SHP77 (cell line): ENCODE data around the gene LRRN2.

Experiments
- DNase-seq, 2 experiments: peaks; one replicate each; lab custom pipeline; 2025; lab: John Stamatoyannopoulos, UW

Gene LRRN2

DNA sequence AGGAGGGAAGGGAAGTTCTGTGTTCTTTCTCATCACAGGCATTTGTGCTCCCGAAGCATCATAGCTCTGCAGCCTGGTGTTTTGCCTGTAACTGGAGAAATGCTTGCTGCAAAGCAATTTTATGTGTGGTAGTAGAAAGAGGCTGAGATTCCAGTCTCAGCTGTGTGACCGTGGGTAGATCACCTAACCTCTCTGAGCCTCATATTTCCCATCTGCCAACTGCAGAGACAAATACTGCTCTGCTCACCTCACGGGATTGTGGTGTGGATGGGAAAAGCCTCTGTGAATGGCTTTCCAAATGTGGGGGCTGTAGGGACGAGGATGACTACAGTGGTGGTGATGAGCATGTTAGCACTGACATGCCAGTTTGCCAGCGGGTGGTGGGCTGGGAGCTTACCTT is 85.3 kb downstream of the LRRN2 start:
- DNase-seq, result no peak

DNA sequence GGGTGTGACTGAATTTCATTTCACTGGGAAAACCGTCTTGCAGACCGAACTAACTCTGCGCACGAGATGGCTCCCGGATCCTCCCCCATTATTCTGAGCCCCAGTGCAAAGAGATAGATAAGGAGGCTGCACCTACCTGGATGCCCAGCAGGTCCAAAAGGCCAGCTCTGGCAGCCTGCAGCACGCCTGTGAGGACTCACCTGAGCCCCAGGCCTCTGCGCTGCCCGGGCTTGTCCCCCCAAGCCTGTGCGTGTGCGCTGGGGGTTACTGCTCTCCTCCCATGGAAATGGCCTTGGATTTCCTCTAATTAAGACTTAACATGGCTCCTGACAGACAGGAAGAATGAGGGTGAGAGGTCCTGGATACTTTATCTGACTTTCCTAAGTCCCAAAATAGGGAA is 85.9 kb downstream of the LRRN2 start:
- no peak for DNase-seq

DNA sequence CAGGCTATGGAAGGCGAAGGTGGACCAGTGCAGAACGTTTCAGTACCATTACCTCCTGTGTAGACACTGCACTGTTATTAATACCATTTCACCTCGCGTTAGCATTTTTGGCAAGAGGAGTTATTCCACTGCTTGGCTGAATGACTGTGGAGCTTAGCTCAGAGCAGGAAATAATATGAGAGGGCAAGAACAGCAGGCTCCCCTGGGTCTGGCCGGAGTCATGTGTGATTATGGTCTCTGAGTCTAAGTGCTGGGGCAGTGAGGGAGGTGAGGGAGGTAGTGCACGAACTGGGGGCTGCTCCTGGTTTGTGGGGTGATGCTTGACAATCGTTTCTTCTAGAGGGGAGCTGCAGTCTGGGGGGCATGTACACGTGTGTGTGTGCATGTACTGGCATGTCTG is 86.4 kb downstream of the LRRN2 start:
- DNase-seq, result no peak

DNA sequence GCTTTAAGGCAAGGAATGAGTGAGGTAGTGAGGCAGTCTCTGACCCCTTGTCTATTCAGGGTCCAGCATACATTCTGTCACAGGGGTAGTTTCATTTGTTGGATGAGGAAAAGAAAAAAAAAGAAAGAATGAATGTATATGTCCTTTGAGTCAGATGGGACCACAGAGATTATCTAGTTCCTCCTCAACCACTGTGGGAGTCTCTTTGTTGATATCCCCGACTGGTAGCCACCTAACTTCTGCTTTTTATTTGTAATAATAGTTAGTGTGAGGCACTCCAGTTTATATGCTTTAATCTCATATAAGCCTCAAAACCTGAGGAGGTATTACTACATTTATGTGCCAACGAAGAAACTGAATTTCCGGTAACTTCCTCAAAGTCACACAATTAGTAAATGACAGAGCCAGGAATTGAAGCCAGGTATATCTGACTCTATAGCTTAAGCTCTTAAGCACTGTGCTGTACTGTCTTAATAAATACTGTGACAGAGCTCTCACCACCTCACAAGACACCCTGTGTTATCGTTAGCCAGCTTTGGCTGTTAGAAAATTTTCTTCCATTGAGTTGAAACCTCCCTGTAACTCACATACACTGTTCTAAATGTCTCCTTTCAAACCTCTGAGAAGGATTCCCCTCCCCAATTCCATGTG is 87.1 kb downstream of the LRRN2 start:
- no peak for DNase-seq

DNA sequence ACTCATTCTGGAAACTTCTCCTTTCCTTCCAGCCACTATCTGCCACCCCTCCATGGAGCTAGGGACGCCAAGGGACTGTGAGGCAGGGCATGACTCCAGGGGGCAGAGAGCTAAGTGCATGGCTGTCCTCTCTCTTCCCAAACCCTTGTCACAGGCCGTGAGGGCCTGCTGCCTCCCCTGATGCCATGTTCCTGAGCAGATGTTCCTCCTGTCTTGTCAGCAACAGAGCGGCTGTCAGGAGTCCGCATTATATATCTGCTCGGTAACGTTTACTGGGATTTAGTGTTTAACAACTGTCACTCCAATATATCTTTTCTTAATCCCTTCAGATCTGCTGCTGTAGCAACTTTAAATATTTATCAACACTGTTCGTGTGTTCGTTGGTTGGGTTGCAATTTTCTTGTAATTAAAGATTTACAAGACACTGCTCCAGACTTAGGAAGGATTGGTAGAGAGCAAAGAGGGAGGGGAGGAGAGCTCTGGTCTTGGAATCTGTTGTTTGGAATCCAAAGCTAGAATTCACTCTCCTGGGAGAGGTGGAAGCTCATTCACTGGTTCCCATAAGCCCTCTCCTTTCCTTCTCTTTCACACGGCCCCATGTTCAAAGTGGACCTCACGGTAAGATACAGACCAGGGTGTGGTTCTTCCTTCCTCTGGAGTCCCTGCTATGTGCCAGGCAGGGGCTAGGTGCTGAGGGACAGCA is 93.1 kb downstream of the LRRN2 start:
- no peak for DNase-seq

DNA sequence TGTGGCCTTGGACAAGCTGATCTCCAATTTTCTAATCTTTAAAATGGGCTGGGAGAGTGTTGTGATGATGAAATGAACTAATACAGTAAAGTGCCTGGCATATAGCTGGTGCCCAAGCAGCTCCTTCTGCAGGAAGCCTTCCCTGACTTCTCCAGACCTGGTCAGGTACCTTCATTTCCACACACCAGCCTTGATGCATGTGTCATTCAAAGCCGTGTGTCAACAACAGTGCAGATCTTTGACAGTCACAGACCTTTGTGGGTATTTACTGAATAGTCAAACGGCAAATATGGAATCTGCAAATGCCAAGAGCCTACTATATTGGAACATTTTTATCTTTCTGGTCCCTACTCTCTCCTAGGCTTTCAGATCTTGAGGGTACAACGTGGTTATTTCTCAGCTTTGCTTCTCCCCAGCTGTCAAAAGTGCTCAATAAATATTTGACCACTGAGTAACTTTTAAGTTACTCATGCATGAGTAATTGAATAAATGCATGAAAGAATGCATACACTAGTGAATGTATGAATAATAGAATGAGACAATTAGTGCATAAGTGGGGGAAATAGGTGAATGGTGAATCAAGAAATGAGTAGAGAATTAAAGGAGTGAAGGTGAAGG is 94.0 kb downstream of the LRRN2 start:
- no peak for DNase-seq

DNA sequence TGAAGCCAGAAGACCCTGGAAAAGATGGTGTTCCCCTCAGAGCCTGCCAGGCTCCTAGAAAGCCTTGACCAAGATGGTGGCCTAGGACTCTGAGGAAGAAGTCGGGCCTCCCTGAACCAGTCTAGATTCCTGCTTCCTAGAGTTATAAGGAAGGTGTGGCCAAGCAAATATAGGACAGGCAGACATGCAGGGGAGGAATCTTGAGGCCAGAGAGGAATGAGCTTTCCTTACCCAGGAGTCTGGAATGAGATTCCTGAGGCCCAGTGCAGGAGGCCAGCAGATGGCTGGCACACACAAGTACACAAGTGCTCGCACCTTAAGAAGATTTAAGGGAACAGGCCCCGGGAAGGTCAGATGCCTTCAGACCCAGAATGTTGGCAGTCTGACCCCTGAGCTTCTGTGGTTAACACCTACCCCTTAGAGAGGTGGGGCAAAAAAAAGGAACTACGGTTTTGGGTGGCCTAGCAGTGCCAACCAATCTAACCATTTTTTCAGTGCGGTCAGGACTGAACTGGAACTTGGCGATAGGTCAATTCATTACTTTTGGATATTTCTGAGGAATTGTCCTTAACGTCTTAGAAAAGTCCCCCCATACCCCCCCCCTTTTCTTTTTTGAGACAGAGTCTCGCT is 96.0 kb downstream of the LRRN2 start:
- no peak for DNase-seq

DNA sequence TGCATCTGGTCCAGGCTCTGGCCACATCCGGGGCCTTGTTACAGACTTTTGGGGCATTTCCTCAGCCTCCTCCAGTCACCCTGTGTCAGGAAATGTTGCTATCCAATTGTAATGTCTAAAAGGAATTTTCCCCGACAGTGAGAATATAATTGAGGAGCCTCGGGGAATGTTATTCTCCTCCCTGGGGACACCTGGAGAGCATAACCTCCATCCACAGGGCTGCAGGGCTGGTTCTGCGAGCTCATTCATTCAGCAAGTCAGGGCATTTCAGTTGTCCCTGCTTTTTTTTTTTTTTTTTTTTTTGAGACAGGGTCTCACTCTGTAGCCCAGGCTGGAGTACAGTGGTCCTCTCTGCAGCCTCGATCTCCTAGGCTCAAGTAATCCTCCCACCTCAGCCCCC is 96.7 kb downstream of the LRRN2 start:
- no peak for DNase-seq

DNA sequence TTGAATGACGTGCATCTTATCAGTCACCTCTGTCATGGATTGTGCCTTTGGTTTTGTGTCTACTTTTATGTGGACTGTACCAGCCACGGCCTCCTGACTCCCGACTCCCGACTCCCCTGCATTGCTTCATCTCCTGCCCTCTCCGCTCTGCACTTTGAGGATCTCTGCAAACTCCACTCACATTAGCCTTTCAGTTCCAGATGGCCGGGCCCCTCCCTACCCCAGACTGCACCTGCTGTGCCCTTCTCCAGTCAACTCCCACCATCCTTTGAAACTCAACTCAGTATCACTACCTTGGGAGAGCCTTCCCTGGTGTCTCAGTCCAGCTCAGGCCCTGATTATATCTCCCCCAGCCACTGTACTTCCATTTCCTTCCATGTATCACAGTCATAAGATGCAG is 97.9 kb downstream of the LRRN2 start:
- DNase-seq, result no peak

DNA sequence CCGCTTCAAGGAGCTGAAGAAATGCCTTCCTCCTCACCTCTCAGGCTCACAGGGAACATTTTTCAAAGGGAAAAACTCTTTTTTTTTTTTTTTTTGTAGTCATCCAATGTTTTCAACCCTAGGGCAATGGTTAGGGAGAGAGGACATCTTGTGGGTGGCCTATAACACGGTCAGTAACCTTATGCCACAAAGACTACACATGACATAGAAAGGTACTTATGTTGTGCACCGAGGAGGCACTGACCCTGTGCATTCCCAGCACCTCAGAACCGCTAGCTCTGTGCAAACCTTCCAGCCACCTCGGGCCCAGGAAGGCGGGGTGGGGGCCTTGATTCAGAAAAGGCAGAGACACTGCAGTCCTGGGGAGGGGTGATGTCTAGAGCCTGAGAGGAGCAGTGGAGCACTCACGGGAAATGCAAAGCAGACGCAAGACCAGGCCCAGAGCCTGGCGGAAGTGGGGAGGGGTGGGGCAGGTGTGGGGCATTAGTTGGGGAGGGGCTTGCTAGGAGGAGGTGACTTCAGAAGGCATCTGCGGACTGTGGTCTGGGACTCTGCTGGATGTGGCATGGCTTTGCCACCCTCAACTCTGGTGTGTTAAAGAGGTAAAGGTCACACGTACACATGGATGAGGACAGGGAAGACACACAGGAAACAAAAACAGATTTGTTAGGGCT is 100.7 kb downstream of the LRRN2 start:
- DNase-seq, result peak; percentile 41 to 72

DNA sequence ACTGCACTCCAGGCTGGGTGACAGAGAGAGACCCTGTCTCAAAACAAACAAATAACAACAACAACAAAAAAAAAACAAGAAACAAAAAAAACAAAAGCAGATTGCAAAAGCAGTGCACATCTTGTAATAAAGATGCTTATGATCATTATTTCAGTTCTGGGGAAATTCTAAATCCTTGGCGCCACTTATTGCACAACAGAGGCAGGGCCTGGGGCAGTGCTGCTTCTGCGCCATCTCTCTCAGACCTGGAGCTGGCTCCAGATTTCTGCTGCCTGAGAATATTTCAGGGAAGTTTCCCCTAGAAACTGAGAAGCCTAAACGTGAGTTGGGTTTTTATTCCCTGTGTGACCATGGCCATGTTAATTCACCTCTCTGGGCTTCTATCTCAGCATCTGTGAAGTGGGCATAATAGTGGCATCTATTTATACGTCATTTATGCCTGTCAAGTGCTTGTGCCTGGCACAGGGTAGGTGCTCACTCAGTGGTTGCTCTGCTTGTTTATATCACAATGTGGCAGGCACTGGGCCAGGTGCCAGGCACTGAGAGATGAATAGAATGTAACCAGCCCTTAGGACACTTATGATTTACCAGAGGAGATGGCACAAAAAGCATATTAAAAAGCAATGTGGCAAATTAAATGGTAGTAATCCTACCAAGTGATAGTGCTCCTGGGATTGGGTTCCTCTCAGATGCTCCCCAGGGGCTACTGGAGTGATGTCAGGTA is 101.5 kb downstream of the LRRN2 start:
- DNase-seq, result peak; percentile 38 to 60

DNA sequence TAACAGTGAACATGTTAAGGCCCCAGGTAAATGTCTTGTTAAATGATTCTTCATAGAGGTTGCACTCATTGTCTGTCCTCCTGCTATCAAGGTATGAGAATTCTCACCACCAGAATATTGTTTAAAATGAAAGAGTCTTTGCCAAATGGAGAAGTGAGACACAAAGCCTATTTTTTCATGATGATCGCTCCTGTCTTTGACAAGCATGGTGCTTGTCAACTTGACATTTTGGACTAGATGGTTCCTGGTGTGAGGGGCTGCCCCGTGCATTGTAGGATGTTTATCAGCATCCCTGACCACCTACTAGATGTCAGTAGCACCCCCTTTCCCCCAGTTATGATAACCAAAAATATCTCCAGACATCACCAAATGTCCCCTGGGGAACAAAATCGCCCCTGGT is 103.8 kb downstream of the LRRN2 start:
- no peak for DNase-seq

DNA sequence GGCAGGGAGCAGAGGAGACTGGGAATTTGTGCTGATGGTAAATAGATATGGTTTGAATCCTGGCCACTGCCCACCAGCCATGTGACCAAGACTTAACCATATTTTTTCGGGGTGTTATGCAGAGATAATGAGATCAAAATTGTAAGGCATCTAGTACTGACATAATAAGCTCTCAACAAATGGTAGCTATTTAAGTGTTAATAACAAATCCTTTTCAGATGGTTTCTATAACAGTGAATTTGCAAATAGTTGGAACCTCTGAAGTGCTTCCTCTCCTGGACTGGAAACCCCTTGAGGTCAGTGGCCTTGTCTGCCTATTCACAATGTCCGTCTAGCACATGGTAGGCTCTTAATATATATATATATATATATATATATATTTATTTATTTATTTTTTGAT is 104.7 kb downstream of the LRRN2 start:
- DNase-seq, result no peak

DNA sequence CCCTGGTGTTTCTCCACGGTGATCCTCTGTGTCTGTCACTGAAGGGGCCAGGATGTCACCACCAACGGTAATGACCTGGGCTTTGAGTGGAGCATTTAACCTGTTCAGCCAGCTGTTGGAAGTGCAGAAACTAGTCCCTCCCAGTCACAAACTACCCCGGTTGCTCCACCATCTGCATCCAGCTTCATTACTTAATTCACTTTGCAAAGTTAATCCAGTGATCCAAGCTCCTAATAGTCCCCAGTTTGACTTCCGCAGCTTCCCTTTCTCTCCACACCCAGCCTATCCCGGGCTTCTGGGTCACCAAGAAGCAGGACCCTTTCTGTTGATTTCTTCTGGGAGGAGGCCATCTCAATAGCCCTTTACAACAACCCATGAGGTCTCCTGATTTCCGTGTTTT is 105.9 kb downstream of the LRRN2 start:
- DNase-seq, result no peak

DNA sequence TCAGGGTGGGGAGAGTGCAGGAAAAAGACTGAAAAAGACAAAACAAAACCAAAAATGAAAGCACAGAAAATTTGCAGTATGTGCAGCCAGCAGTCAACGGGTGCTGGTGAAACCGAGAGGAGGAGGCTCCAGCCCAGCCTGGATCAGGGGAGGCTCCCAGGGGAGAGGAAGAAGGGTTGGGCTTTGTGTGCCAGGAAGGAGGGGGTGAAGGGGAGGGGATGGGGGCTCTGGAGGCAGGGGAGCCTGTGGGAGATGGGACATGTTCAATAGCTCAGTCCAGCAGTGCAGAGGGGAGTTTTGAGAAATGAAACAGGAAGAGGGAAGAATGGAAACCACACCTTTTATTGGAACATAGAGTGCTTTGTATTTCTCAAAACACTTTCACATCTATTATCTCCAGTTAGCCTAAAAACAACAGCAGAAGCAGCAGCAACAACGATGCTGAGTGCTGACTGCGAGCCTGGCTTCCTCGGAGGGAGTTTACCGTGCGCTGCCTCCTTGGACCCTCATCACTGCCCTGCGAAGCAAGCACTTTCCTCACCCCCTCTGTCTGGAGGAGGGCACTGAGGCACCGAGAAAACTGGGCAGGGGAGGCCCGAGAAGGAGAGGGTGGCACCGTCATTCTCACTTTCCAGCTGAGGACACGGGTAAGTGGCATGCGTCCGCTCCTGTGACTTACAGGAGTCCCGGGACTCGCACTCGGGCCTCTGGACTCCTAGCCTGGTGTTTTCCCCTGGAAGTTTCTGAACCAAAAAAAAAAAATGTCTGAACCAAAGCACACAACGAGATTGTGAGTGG is 106.5 kb downstream of the LRRN2 start:
- no peak for DNase-seq

DNA sequence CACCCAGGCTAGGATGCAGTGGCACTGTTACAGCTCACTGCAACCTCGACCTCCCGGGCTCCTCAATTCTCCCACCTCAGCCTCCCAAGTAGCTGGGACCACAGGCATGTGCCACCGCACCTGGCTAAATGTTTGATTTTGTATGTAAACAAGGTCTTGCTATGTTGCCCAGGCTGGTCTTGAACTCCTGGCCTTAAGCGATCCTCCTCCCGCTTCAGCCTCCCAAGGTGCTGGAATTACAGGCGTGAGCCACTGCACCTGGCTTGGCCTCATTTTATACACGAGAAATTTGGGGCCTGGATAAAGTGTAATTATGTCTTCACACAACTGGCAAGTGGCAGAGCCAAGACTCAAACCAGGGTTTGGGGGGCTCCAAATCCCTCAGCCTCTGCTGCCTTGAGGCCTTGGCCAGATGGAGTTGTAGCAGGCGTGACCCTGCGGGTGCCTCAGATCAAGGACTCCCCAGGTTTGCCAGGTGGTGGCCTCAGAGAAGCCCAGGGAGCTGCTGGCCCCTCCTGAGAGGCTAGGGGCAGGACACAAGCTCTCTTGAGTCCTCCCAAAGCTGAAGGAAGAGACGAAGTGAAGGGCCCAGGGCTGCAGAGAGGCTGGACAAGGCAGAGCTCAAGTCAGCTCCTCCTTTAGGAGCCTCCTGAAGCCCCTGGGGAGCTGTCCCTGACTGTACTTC is 107.6 kb downstream of the LRRN2 start:
- DNase-seq, result no peak

DNA sequence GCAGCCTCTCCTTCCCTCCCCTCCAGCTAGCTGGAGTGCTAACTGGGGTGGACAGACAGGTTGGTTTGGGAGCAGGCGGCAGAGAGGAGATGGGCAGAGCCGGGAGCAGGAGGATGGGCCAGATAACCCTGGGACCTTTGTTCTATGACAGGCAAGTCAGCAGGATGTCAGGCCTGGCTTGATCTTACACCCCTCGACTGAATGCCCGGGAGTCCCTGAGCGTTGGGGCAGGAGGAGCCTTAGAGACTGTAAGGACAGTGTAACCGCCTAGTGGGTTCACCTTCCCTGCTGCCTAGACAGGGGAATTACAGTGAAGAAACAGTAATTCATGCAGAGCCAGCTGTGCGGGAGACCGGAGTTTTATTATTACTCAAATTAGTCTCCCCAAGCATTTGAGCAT is 109.1 kb downstream of the LRRN2 start:
- no peak for DNase-seq

DNA sequence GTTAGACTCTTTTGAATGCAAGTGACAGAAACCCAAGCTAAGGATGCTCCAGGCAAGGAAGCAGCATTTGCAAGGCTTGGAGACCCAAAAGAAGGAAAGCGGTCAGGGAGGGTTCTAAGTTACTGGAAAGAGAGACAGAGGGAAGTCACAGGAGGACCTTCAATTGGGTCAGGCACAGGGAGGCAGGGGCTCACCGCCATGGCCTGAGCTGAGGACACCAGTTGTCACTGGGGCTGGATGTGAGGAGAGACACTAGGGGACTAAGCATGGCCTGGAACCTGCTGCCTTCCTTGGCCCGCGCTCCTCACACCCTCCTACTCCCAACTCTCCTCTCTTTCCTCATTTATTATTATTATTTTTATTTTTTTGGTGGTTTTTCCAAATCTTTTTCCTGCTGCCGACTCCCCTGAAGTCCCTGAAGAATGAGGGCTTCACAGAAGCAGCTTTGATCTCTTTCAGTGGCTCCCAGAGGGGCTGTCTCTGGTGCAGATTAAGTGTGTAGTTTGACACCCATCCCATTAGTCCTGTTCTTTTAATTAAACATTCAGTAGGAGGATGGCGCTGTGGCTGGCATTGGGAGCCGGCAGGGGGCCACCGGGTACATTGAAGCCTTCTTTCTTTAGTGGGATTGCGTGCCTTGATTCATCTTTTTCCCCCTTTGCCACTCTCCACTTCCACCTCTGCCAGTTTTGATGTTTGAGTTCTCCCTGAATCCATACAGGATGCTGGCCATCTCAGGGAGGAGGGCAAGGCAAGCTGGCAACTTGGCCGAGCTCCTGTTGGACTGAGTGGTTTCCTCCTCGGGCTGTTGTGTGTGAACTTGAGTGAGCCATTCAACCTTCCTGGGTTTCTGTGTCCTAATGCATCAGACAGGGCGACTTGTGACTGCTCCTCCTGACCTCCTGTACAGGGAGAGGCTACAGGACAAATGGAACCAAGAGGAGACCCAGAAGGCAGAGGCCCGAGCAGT is 110.0 kb downstream of the LRRN2 start:
- no peak for DNase-seq

DNA sequence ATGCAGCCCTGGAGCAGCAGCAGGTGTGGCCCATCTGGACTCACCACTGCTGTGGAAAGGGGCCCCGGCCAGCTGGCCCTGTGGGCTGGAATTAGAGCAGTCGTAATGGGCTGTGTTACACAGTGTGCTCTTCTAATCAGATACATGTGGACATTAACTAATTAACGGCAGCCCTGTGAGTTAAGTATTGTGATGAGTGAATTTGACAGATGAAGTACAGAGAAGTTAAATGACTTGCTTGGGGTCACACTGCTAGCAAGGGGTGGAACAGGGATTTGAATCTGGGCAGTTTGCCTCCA is 110.7 kb downstream of the LRRN2 start:
- DNase-seq, result peak; percentile 46 to 49
